Right atrium auricular region (tissue), 2 donors: ENCODE data around the gene RHBDF1. TPM values are rescaled to one million over a fixed set of nuclear protein-coding genes. Genes with fewer than 3 reads are reported as not detected.

Source experiments
- DNase-seq: peaks from one replicate; pipeline ENCODE4 v3.0.0-alpha.2; 2019; ENCODE audit warnings: low spot score
- H3K27ac ChIP-seq, 2 donors: fragments of 200-600 bp; sonication (generic); 1 replicate in 1 of 2; 2 replicates in 1 of 2; pipeline ENCODE4 v1.5.1; 2016 to 2019
- H3K27me3 ChIP-seq, 2 donors: fragments of 200-600 bp; sonication (generic); one replicate each; pipeline versions ENCODE4 v1.5.1 to v1.6.0; 2017 to 2019
- H3K36me3 ChIP-seq: fragments of 200-600 bp; sonication (generic); one replicate; pipeline ENCODE4 v1.5.1; 2016
- H3K4me1 ChIP-seq, 2 donors: fragments of 200-600 bp; sonication (generic); one replicate each; pipeline versions ENCODE4 v1.5.1 to v1.6.0; 2017 to 2019
- H3K4me3 ChIP-seq, 2 donors: fragments of 200-600 bp; sonication (generic); 1 replicate in 1 of 2; 2 replicates in 1 of 2; pipeline ENCODE4 v1.5.1; 2017 to 2019; ENCODE audit warnings: mild to moderate bottlenecking in 1 of 2, moderate library complexity in 1 of 2
- H3K9me3 ChIP-seq, 2 donors: fragments of 200-600 bp; sonication (generic); one replicate each; pipeline ENCODE4 v1.5.1; 2019
- CTCF ChIP-seq, 2 donors: fragments of 200-600 bp; sonication (generic); IDR thresholded peaks; one replicate each; pipeline ENCODE4 v1.5.1; 2019; ENCODE audit warnings: antibody characterized with exemption in 2 of 2
- total RNA-seq, 2 donors: library from RNA; depleted of rRNA; stranded (reverse); fragments of >200 nt; gene quantifications; one replicate each; pipeline ENCODE4 v1.1.0, GENCODE V29; 2016

The RHBDF1 gene
- total RNA-seq, 2 donors from 2014 or later: 12.0 to 25.4 TPM

GRCh38 chr16:60166-60565 is 12.3 kb downstream of the RHBDF1 start:
- Histone ChIP-seq H3K4me1 (no peaks in the 10 kb centered on the region), H3K27me3 (no peaks in the 10 kb centered on the region), H3K36me3 (peaks cover 98% of the 10 kb centered on the region), H3K27ac (no peak overlapping the region), H3K9me3 (no peaks in the 10 kb centered on the region), H3K4me3 (no peak overlapping the region)
- TF ChIP-seq CTCF (IDR thresholded peaks at IDR 0.05): no peak
- no peak for DNase-seq

GRCh38 chr16:59440-60059 is 12.9 kb downstream of the RHBDF1 start:
- Histone ChIP-seq H3K4me3 (no peak overlapping the region), H3K27me3 (no peaks in the 10 kb centered on the region), H3K4me1 (peaks cover 0 to 1% of the 10 kb centered on the region in 2 donors), H3K9me3 (no peaks in the 10 kb centered on the region), H3K27ac (no peak overlapping the region), H3K36me3 (peaks cover 91% of the 10 kb centered on the region)
- no peak for DNase-seq
- TF ChIP-seq CTCF (IDR thresholded peaks at IDR 0.05): no peak

- peaks cover 0 to 7% of the 10 kb centered on the region in 2 donors for H3K4me1 ChIP-seq
- no peak overlapping the region for H3K4me3 ChIP-seq
- no peaks in the 10 kb centered on the region for H3K27me3 ChIP-seq
- no peak for DNase-seq
- H3K9me3 ChIP-seq: no peaks in the 10 kb centered on the region
- no peak overlapping the region for H3K27ac ChIP-seq
- H3K36me3 ChIP-seq: peaks cover 84% of the 10 kb centered on the region
- TF ChIP-seq CTCF (IDR thresholded peaks at IDR 0.05): no peak
Measured at GRCh38 chr16:58491-59439, 13.7 kb downstream of the RHBDF1 start.

- Histone ChIP-seq H3K9me3 (no peaks in the 10 kb centered on the region), H3K4me1 (peaks cover 0 to 9% of the 10 kb centered on the region in 2 donors), H3K36me3 (peaks cover 73% of the 10 kb centered on the region), H3K27me3 (no peaks in the 10 kb centered on the region), H3K4me3 (no peak overlapping the region), H3K27ac (no peak overlapping the region)
- DNase-seq: no peak
- no peak for TF ChIP-seq CTCF (IDR thresholded peaks at IDR 0.05)
Measured at GRCh38 chr16:57711-58110, 14.7 kb downstream of the RHBDF1 start.

GRCh38 chr16:56231-56927 is 16.1 kb downstream of the RHBDF1 start:
- no peak overlapping the region for H3K27ac ChIP-seq
- TF ChIP-seq CTCF (IDR thresholded peaks at IDR 0.05): no peak
- peaks cover 0 to 13% of the 10 kb centered on the region in 2 donors for H3K4me1 ChIP-seq
- no peaks in the 10 kb centered on the region for H3K9me3 ChIP-seq
- H3K36me3 ChIP-seq: peaks cover 60% of the 10 kb centered on the region
- no peak for DNase-seq
- H3K4me3 ChIP-seq: no peak overlapping the region
- H3K27me3 ChIP-seq: no peaks in the 10 kb centered on the region
